ENCODE measurements around the gene GADL1. TPM values are rescaled to one million over a fixed set of nuclear protein-coding genes. Genes with fewer than 3 reads are reported as not detected.

Gene GADL1
- total RNA-seq, 1 donor from 2014 or later = not detected

GRCh38 chr3:30751610-30752299, 142.7 kb downstream of the GADL1 start:
- DNase-seq (no peak), ATAC-seq (peak in 1 of 2 donors; percentile 47)
- TF ChIP-seq, protein P1, sequence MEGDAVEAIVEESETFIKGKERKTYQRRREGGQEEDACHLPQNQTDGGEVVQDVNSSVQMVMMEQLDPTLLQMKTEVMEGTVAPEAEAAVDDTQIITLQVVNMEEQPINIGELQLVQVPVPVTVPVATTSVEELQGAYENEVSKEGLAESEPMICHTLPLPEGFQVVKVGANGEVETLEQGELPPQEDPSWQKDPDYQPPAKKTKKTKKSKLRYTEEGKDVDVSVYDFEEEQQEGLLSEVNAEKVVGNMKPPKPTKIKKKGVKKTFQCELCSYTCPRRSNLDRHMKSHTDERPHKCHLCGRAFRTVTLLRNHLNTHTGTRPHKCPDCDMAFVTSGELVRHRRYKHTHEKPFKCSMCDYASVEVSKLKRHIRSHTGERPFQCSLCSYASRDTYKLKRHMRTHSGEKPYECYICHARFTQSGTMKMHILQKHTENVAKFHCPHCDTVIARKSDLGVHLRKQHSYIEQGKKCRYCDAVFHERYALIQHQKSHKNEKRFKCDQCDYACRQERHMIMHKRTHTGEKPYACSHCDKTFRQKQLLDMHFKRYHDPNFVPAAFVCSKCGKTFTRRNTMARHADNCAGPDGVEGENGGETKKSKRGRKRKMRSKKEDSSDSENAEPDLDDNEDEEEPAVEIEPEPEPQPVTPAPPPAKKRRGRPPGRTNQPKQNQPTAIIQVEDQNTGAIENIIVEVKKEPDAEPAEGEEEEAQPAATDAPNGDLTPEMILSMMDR (IDR thresholded peaks at IDR 0.05) = peak; percentile 47
- no peaks in the 10 kb centered on the region for H3K36me3 ChIP-seq
- no peak overlapping the region for H3K27ac ChIP-seq
- no peaks in the 10 kb centered on the region for H3K27me3 ChIP-seq (ENCODE audit: low read depth)
- H3K4me1 ChIP-seq = peaks cover 10% of the 10 kb centered on the region
- H3K4me3 ChIP-seq = no peak overlapping the region
- intact Hi-C loops (cut with DNase I) = no loop called here
- H3K9me3 ChIP-seq = no peaks in the 10 kb centered on the region

GRCh38 chr3:30750967-30751366, 143.5 kb downstream of the GADL1 start:
- intact Hi-C loops (cut with DNase I) = no loop called here
- no peak for ATAC-seq
- no peak for DNase-seq
- Histone ChIP-seq H3K27ac (no peak overlapping the region), H3K4me3 (no peak overlapping the region), H3K27me3 (ENCODE audit: low read depth) (no peaks in the 10 kb centered on the region), H3K36me3 (no peaks in the 10 kb centered on the region), H3K4me1 (peaks cover 10% of the 10 kb centered on the region), H3K9me3 (no peaks in the 10 kb centered on the region)
- TF ChIP-seq, protein P1 (IDR thresholded peaks at IDR 0.05) = no peak

GRCh38 chr3:30749230-30749629, 145.2 kb downstream of the GADL1 start:
- H3K36me3 ChIP-seq = no peaks in the 10 kb centered on the region
- H3K27me3 ChIP-seq (ENCODE audit: low read depth) = no peaks in the 10 kb centered on the region
- TF ChIP-seq, protein P1 (IDR thresholded peaks at IDR 0.05) = no peak
- ATAC-seq (no peak), DNase-seq (no peak)
- intact Hi-C loops (cut with DNase I) = no loop called here
- H3K4me1 ChIP-seq = peaks cover 10% of the 10 kb centered on the region
- H3K9me3 ChIP-seq = no peaks in the 10 kb centered on the region
- no peak overlapping the region for H3K27ac ChIP-seq
- H3K4me3 ChIP-seq = no peak overlapping the region

GRCh38 chr3:30747771-30748281, 146.6 kb downstream of the GADL1 start:
- Histone ChIP-seq H3K4me1 (peaks cover 10% of the 10 kb centered on the region), H3K9me3 (no peaks in the 10 kb centered on the region), H3K36me3 (no peaks in the 10 kb centered on the region), H3K27ac (no peak overlapping the region), H3K27me3 (ENCODE audit: low read depth) (no peaks in the 10 kb centered on the region), H3K4me3 (no peak overlapping the region)
- DNase-seq (no peak), ATAC-seq (no peak)
- TF ChIP-seq, protein P1 (IDR thresholded peaks at IDR 0.05) = peak; percentile 35
- intact Hi-C loops (cut with DNase I) = no loop called here

GRCh38 chr3:30743641-30744317, 150.7 kb downstream of the GADL1 start:
- intact Hi-C loops (cut with DNase I) = no loop called here
- TF ChIP-seq, protein P1 (IDR thresholded peaks at IDR 0.05) = no peak
- no peak for ATAC-seq

More at GRCh38 chr3:30743641-30744317, 150.7 kb downstream of the GADL1 start:
- H3K27me3 ChIP-seq (ENCODE audit: low read depth) = no peaks in the 10 kb centered on the region
- peaks cover 10% of the 10 kb centered on the region for H3K4me1 ChIP-seq
- DNase-seq = no peak
- no peak overlapping the region for H3K4me3 ChIP-seq
- H3K9me3 ChIP-seq = no peaks in the 10 kb centered on the region
- H3K36me3 ChIP-seq = no peaks in the 10 kb centered on the region
- H3K27ac ChIP-seq = no peak overlapping the region
